ENCODE data around the gene RAB37. TPM values are rescaled to one million over a fixed set of nuclear protein-coding genes. Genes with fewer than 3 reads are reported as not detected.

Gene RAB37
- total RNA-seq, 1 experiment from 2014 or later: 8.9 TPM

GRCh38 chr17:74738051-74738996 lies 1.3 kb downstream of the RAB37 start:
- Mint-ChIP-seq H3K4me3 (peak overlapping the region; percentile 81), H3K4me1 (peaks cover 36% of the 10 kb centered on the region), H3K9me3 (peaks cover under 1% of the 10 kb centered on the region; the same call in 1 of the 2 replicates), H3K27me3 (ENCODE audit: low read depth) (peaks cover 18% of the 10 kb centered on the region), H3K36me3 (no peaks in the 10 kb centered on the region), H3K27ac (no peak overlapping the region)
- no peak; the same call in 1 of the 2 replicates for ATAC-seq
- POLR2A ChIA-PET: interaction anchor here (0.5 to 3.2 kb wide), 4 partner anchors 32 to 235 kb away, joined by 4 to 13 read pairs (median 6); partner anchors contain the start of gene NAT9
- TF ChIP-seq IRF1 (CRISPR knock-in tag; IDR thresholded peaks at IDR 0.05) (no peak), GABPB1 (CRISPR knock-in tag; IDR thresholded peaks at IDR 0.05) (peak; percentile 54; the same call in 1 of the 2 replicates)
- CTCF ChIA-PET: interaction anchor here (0.7 to 5.2 kb wide), 47 partner anchors 8 to 381 kb away, joined by 3 to 296 read pairs (median 5); partner anchors contain the start of genes CD300A, CD300H, FDXR and GRIN2C
- no peak for DNase-seq (ENCODE audit: low spot score)

- H3K4me1 Mint-ChIP-seq: peaks cover 36% of the 10 kb centered on the region
- POLR2A ChIA-PET: no interaction called here
- H3K9me3 Mint-ChIP-seq: peaks cover 7% of the 10 kb centered on the region; the same call in 1 of the 2 replicates
- no peak overlapping the region for H3K27ac Mint-ChIP-seq
- no peak for ATAC-seq
- H3K4me3 Mint-ChIP-seq: peak overlapping the region; percentile 14; the same call in 1 of the 2 replicates
- TF ChIP-seq ETV6 (CRISPR knock-in tag; IDR thresholded peaks at IDR 0.05): no peak
- no peak for TF ChIP-seq ELF4 (CRISPR knock-in tag; IDR thresholded peaks at IDR 0.05; ENCODE audit: low read depth)
- no peak for TF ChIP-seq FOXJ3 (CRISPR knock-in tag; IDR thresholded peaks at IDR 0.05; ENCODE audit: borderline replicate concordance)
- TF ChIP-seq STAT6 (CRISPR knock-in tag; conservative IDR thresholded peaks at IDR 0.05; ENCODE audit: low read depth): no peak
- TF ChIP-seq SMAD3 (CRISPR knock-in tag; IDR thresholded peaks at IDR 0.05; ENCODE audit: borderline replicate concordance): no peak
- TF ChIP-seq SMAD4 (CRISPR knock-in tag; IDR thresholded peaks at IDR 0.05): no peak
- no peak for TF ChIP-seq EMX1 (CRISPR knock-in tag; IDR thresholded peaks at IDR 0.05)
- no peak for TF ChIP-seq FOXP4 (CRISPR knock-in tag; IDR thresholded peaks at IDR 0.05)
- no peak for TF ChIP-seq RORB (CRISPR knock-in tag; IDR thresholded peaks at IDR 0.05)
- no peak for TF ChIP-seq MYBL2 (CRISPR knock-in tag; IDR thresholded peaks at IDR 0.05)
- no peak for TF ChIP-seq FOXP1 (CRISPR knock-in tag; IDR thresholded peaks at IDR 0.05; ENCODE audit: borderline replicate concordance)
- TF ChIP-seq TEAD4 (CRISPR knock-in tag; IDR thresholded peaks at IDR 0.05): no peak
- TF ChIP-seq TEAD1 (CRISPR knock-in tag; IDR thresholded peaks at IDR 0.05): no peak
- CTCF ChIA-PET: interaction anchor here (0.6 to 5.2 kb wide), 7 partner anchors 7 to 165 kb away, joined by 3 to 296 read pairs (median 4); no protein-coding TSS in a partner anchor
- H3K27me3 Mint-ChIP-seq (ENCODE audit: low read depth): peaks cover 18% of the 10 kb centered on the region
- no peak for DNase-seq (ENCODE audit: low spot score)
- no peaks in the 10 kb centered on the region for H3K36me3 Mint-ChIP-seq
Measured at GRCh38 chr17:74739227-74739831, 2.3 kb downstream of the RAB37 start.

Measured in WTC11 (cell line).